GM12878 (cell line): ENCODE data around the gene KBTBD7.

Source experiments
- BHLHE40 ChIP-seq, 2 experiments: fragments of 450-650 bp in 1 of 2; IDR thresholded peaks; 2 replicates each; pipeline ENCODE4 v1.6.1; 2011 to 2017; ENCODE audit warnings: low read depth in 2 of 2, borderline replicate concordance in 1 of 2, improper control_type of control experiment in 1 of 2, low read length in 1 of 2, mild to moderate bottlenecking in 1 of 2
- CTCF ChIP-seq, 3 experiments: IDR thresholded peaks in 2 of 3; conservative IDR thresholded peaks in 1 of 3; 2 replicates each; pipeline ENCODE4 v1.5.1; 2011; ENCODE audit warnings: low read depth in 3 of 3, low read length in 3 of 3, mild to moderate bottlenecking in 3 of 3, control low read depth in 2 of 3, moderate library complexity in 2 of 3, inconsistent platforms in 1 of 3, mixed read lengths in 1 of 3; ENCODE audit not compliant: control insufficient read depth in 2 of 3, insufficient read depth in 1 of 3; ENCODE audit errors: extremely low read depth in 1 of 3
- EZH2 ChIP-seq: IDR thresholded peaks from 2 replicates; pipeline ENCODE4 v1.6.1; 2012; ENCODE audit warnings: low read depth, mild to moderate bottlenecking, control low read depth, inconsistent platforms, low read length, borderline replicate concordance; ENCODE audit not compliant: control insufficient read depth
- HDAC2 ChIP-seq: fragments of 200-600 bp; sonication (generic); IDR thresholded peaks from 2 replicates; pipeline ENCODE4 v1.6.1; 2017
- PKNOX1 ChIP-seq: fragments of 450-650 bp; IDR thresholded peaks from 2 replicates; pipeline ENCODE4 v1.6.1; 2016; ENCODE audit warnings: mild to moderate bottlenecking
- POLR2A ChIP-seq: IDR thresholded peaks from 2 replicates; pipeline ENCODE4 v1.6.1; 2011; ENCODE audit warnings: low read depth, mild to moderate bottlenecking, low read length
- POLR2AphosphoS5 ChIP-seq: IDR thresholded peaks from 2 replicates; pipeline ENCODE4 v1.6.1; 2011; ENCODE audit warnings: mild to moderate bottlenecking, low read length, inconsistent platforms
- RCOR1 ChIP-seq: conservative IDR thresholded peaks from 2 replicates; pipeline ENCODE4 v1.6.1; 2012; ENCODE audit warnings: low read depth, low read length, improper control_type of control experiment
- REST ChIP-seq: IDR thresholded peaks from 2 replicates; pipeline ENCODE4 v1.6.1; 2012; ENCODE audit warnings: mild to moderate bottlenecking, low read depth, low read length
- TF ChIP-seq, protein P1 (sequence below): IDR thresholded peaks from 2 replicates; pipeline ENCODE4 v1.6.1; 2011; ENCODE audit warnings: low read depth, low read length, improper control_type of control experiment, borderline replicate concordance
- TF ChIP-seq, protein P2 (sequence below): IDR thresholded peaks from 2 replicates; pipeline ENCODE4 v1.6.1; 2012; ENCODE audit warnings: low read length, inconsistent platforms

DNA sequence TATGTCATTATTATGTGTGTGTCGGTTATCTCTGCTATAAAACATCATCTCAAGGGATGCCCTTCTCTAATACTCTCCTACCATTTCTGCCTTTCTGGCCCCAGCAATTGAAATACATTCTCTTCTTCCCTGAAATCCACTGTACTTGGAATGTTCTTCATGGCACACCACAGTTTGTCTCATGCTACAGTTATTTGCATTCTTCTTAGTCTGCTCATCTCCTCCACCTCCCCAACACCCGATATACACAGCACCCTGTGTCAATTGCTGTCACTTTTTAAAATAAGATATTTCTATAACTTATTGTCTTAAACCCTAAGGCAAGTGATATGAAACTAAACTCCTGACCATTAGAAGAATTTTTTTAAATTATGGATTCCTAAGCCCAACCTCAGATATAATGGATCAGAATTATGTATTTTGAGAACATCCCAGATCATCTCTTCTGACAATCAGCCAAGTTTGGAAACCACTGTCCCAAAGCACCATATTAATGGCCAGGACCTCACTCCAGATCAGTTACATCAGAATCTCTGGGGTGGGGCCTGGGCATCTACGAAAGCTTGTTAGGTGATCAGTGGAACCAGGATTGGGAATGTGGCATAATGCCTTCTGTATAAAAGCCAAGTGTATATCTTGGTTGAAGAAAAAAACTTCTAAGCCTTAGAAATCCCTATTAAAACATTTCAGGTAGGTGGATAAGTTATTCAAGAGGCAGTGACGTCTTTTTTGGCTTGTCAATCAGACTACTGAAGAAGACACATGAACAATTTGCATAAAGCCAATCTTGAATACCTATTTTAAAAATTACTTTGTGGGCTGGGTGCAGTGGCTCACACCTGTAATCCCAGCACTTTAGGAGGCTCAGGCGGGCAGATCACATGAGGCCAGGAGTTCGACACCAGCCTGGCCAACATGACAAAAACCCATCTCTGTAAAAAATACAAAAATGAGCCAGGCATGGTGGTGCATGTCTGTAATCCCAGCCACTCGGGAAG lies 30.0 kb upstream of the KBTBD7 start:
- TF ChIP-seq POLR2AphosphoS5 (no peak), CTCF (IDR thresholded peaks at IDR 0.05 in 2 of 3, conservative IDR thresholded peaks at IDR 0.05 in 1 of 3; ENCODE audit: control insufficient read depth in 2 of 3, extremely low read depth in 1 of 3, insufficient read depth in 1 of 3, low read depth in 3 of 3, low read length in 3 of 3) (no peak), REST (no peak), BHLHE40 (IDR thresholded peaks at IDR 0.05; ENCODE audit: borderline replicate concordance in 1 of 2, low read depth in 2 of 2, low read length in 1 of 2) (no peak), POLR2A (no peak), RCOR1 (no peak), EZH2 (no peak), PKNOX1 (no peak), HDAC2 (no peak)
- TF ChIP-seq, protein P1, sequence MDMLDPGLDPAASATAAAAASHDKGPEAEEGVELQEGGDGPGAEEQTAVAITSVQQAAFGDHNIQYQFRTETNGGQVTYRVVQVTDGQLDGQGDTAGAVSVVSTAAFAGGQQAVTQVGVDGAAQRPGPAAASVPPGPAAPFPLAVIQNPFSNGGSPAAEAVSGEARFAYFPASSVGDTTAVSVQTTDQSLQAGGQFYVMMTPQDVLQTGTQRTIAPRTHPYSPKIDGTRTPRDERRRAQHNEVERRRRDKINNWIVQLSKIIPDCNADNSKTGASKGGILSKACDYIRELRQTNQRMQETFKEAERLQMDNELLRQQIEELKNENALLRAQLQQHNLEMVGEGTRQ = no peak
- TF ChIP-seq, protein P2, sequence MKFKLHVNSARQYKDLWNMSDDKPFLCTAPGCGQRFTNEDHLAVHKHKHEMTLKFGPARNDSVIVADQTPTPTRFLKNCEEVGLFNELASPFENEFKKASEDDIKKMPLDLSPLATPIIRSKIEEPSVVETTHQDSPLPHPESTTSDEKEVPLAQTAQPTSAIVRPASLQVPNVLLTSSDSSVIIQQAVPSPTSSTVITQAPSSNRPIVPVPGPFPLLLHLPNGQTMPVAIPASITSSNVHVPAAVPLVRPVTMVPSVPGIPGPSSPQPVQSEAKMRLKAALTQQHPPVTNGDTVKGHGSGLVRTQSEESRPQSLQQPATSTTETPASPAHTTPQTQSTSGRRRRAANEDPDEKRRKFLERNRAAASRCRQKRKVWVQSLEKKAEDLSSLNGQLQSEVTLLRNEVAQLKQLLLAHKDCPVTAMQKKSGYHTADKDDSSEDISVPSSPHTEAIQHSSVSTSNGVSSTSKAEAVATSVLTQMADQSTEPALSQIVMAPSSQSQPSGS = no peak
